ENCODE data around the gene PYGL.
A peak's percentile ranks its signal among the peaks of the same experiment; 100 is the strongest.

GRCh38 chr14:50955373-50956043 lies 11.2 kb upstream of the PYGL start:
- TF ChIP-seq CTCF (IDR thresholded peaks at IDR 0.05), result no peak
- TF ChIP-seq POLR2A (IDR thresholded peaks at IDR 0.05), result no peak
- no peak for TF ChIP-seq EP300 (IDR thresholded peaks at IDR 0.05)
- TF ChIP-seq POLR2AphosphoS5 (IDR thresholded peaks at IDR 0.05), result peak in 1 of 3 donors; percentile 38
